ENCODE data around the gene PARD3B. TPM values are rescaled to one million over a fixed set of nuclear protein-coding genes. Genes with fewer than 3 reads are reported as not detected.

Gene PARD3B
- total and polyA plus RNA-seq, 10 of the 15 experiments (the other 5 are each of a cell fraction or from before 2014, with no cell fraction given), result 0.01 to 0.54 (median 0.07) TPM; not detected in 7

DNA sequence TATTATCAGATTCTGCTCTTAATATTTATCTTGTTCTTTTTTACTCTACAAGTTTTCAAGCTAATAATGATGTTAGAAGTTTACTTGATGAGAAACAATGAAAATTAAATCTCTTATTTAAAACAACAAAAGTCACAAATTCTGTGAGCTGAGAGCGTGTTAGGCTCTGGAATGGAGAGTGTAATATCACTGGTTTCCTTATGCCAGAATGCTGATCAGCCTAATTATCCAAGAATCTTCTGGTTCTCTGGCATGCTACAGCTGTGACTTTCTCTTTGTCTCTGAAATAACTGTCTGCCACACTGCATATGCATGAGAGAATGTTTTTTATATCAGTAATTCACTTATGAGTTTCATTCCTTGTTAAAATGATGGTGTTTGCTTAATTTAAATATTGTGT is 236.7 kb downstream of the PARD3B start (continued):
- TF ChIP-seq MEF2A (IDR thresholded peaks at IDR 0.05; ENCODE audit: insufficient read depth, low read depth, low read length) (no peak), KLF5 (IDR thresholded peaks at IDR 0.05; ENCODE audit: partially characterized antibody) (no peak)

GRCh38 chr2:204790076-204790475 is 244.8 kb downstream of the PARD3B start:
- Histone ChIP-seq H3K4me3 (no peak overlapping the region), H2AFZ (ENCODE audit: control insufficient read depth, low read depth, low read length) (no peak overlapping the region), H3K79me2 (ENCODE audit: control insufficient read depth, insufficient read depth, low read length) (no peaks in the 10 kb centered on the region), H3K27ac (ENCODE audit: control insufficient read depth, insufficient read depth) (no peak overlapping the region), H3K9ac (ENCODE audit: control insufficient read depth, insufficient read depth, low read length) (no peak overlapping the region), H3K4me2 (ENCODE audit: control insufficient read depth, insufficient read depth) (no peak overlapping the region), H3K27me3 (replicated peaks in 1 of 2; ENCODE audit: control insufficient read depth in 2 of 2, insufficient read depth in 2 of 2, low read length in 1 of 2) (no peaks in the 10 kb centered on the region; a peak in 1 of 4 replicates), H3K4me1 (ENCODE audit: control insufficient read depth, insufficient read depth, low read length) (no peaks in the 10 kb centered on the region), H3K36me3 (ENCODE audit: control insufficient read depth in 2 of 2, insufficient read depth in 2 of 2, low read length in 1 of 2) (no peaks in the 10 kb centered on the region), H4K20me1 (ENCODE audit: control insufficient read depth, insufficient read depth) (no peaks in the 10 kb centered on the region), H3K9me3 (replicated peaks; ENCODE audit: control insufficient read depth, insufficient read depth, low read length) (no peaks in the 10 kb centered on the region)
- no peak for DNase-seq (ENCODE audit: low read depth, low spot score)
- CTCF ChIA-PET, result no interaction called here
- FAIRE-seq, result no peak
- in situ Hi-C loops (cut with MboI), result no loop called here
- SMC1A ChIA-PET (ENCODE audit: uncharacterized antibody, unreplicated experiment), result no interaction called here
- 14% methylated on average over 3 of the region's 3 CpGs for WGBS (ENCODE audit: insufficient coverage, insufficient replicate concordance, low lambda C conversion rate, missing lambda C conversion rate)
- POLR2A ChIA-PET, result no interaction called here
- TF ChIP-seq SP1 (IDR thresholded peaks at IDR 0.05; ENCODE audit: low read depth, low read length) (no peak), PAX5 (IDR thresholded peaks at IDR 0.05; ENCODE audit: borderline replicate concordance, low read depth, low read length) (no peak), HDAC2 (IDR thresholded peaks at IDR 0.05) (no peak), KLF5 (IDR thresholded peaks at IDR 0.05; ENCODE audit: partially characterized antibody) (no peak), MAX (IDR thresholded peaks at IDR 0.05; ENCODE audit: low read depth, low read length) (no peak), POLR2AphosphoS5 (IDR thresholded peaks at IDR 0.05; ENCODE audit: low read length) (no peak), RUNX3 (IDR thresholded peaks at IDR 0.05; ENCODE audit: low read length) (no peak), CHD1 (IDR thresholded peaks at IDR 0.05; ENCODE audit: low read depth, low read length) (no peak), SUPT20H (IDR thresholded peaks at IDR 0.05; ENCODE audit: borderline replicate concordance, control insufficient read depth, low read depth, low read length) (no peak), IKZF2 (IDR thresholded peaks at IDR 0.05) (no peak), NFIC (IDR thresholded peaks at IDR 0.05; ENCODE audit: low read depth, low read length) (no peak), BCL3 (IDR thresholded peaks at IDR 0.05; ENCODE audit: borderline replicate concordance, insufficient read depth, low read depth, low read length, poor library complexity, severe bottlenecking) (no peak), YY1 (IDR thresholded peaks at IDR 0.05; ENCODE audit: low read depth, low read length) (no peak), ETV6 (conservative IDR thresholded peaks at IDR 0.05 in 1 of 2, IDR thresholded peaks at IDR 0.05 in 1 of 2; ENCODE audit: borderline replicate concordance in 1 of 2, low read depth in 1 of 2) (no peak), CREM (IDR thresholded peaks at IDR 0.05; ENCODE audit: low read depth) (no peak), NKRF (conservative IDR thresholded peaks at IDR 0.05) (no peak)
- TF ChIP-seq, protein P1, sequence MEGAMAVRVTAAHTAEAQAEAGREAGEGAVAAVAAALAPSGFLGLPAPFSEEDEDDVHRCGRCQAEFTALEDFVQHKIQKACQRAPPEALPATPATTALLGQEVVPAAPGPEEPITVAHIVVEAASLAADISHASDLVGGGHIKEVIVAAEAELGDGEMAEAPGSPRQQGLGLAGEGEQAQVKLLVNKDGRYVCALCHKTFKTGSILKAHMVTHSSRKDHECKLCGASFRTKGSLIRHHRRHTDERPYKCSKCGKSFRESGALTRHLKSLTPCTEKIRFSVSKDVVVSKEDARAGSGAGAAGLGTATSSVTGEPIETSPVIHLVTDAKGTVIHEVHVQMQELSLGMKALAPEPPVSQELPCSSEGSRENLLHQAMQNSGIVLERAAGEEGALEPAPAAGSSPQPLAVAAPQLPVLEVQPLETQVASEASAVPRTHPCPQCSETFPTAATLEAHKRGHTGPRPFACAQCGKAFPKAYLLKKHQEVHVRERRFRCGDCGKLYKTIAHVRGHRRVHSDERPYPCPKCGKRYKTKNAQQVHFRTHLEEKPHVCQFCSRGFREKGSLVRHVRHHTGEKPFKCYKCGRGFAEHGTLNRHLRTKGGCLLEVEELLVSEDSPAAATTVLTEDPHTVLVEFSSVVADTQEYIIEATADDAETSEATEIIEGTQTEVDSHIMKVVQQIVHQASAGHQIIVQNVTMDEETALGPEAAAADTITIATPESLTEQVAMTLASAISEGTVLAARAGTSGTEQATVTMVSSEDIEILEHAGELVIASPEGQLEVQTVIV (IDR thresholded peaks at IDR 0.05; ENCODE audit: borderline replicate concordance, partially characterized antibody), result no peak
- ATAC-seq, result no peak
- intact Hi-C loops (cut with micrococcal nuclease; ENCODE audit: unreplicated experiment), result no loop called here
- BruUV-seq (replicated peaks), result no TSS peak
- RAD21 ChIA-PET (ENCODE audit: unreplicated experiment), result no interaction called here
